Prostate gland (tissue), 2 donors: ENCODE data around the gene UIMC1. TPM values are rescaled to one million over a fixed set of nuclear protein-coding genes. Genes with fewer than 3 reads are reported as not detected.

ENCODE experiments used
- DNase-seq: peaks from one replicate; pipeline ENCODE4 v3.0.0-alpha.2; 2019; ENCODE audit warnings: low spot score
- H3K27ac ChIP-seq, 2 donors: fragments of 200-600 bp; sonication (generic); 2 replicates each; pipeline ENCODE4 v1.5.1; 2017 to 2019
- H3K27me3 ChIP-seq: fragments of 200-600 bp; sonication (generic); replicated peaks from 2 replicates; pipeline ENCODE4 v1.5.1; 2019; ENCODE audit not compliant: insufficient read depth
- H3K36me3 ChIP-seq, 2 donors: fragments of 200-600 bp; sonication (generic); 1 replicate in 1 of 2; 2 replicates in 1 of 2; pipeline versions ENCODE4 v1.5.1 to v1.8.1; 2017 to 2019
- H3K4me1 ChIP-seq: fragments of 200-600 bp; sonication (generic); replicated peaks from 2 replicates; pipeline ENCODE4 v1.5.1; 2019
- H3K4me3 ChIP-seq, 2 donors: fragments of 200-600 bp; sonication (generic); 2 replicates each; pipeline ENCODE4 v1.5.1; 2017 to 2019
- H3K9me3 ChIP-seq: fragments of 200-600 bp; sonication (generic); 2 replicates; pipeline ENCODE4 v1.5.1; 2017
- CTCF ChIP-seq, 4 experiments: fragments of 200-600 bp in 2 of 4; fragments of 450-650 bp in 2 of 4; sonication (generic) in 2 of 4; IDR thresholded peaks; 1 replicate in 3 of 4; 2 replicates in 1 of 4; pipeline ENCODE4 v1.5.1; 2016 to 2019; ENCODE audit warnings: antibody characterized with exemption in 4 of 4, mild to moderate bottlenecking in 2 of 4, moderate library complexity in 2 of 4
- POLR2A ChIP-seq: fragments of 450-650 bp; IDR thresholded peaks from one replicate; pipeline ENCODE4 v1.6.1; 2016; ENCODE audit warnings: antibody characterized with exemption, mild to moderate bottlenecking
- POLR2AphosphoS5 ChIP-seq: sonication (generic); formaldehyde crosslinking; IDR thresholded peaks from one replicate; pipeline ENCODE4 v1.6.1; 2017; ENCODE audit warnings: antibody characterized with exemption
- WGBS: methylation state at CpG from one replicate; pipeline ENCODE4 v1.1.5; 2018; 5-methylcytosine and 5-hydroxymethylcytosine counted together
- intact Hi-C: fragments of 100-400 bp; cut with DNase I; formaldehyde crosslinking; loops from one replicate; pipeline ENCODE4 v1.14.2; 2022
- total RNA-seq, 2 donors: library from RNA; depleted of rRNA; stranded (reverse); fragments of >200 nt; gene quantifications; one replicate each; pipeline ENCODE4 v1.1.0, GENCODE V29; 2016

Gene UIMC1
- total RNA-seq, 2 donors from 2014 or later = 29.3 to 38.3 TPM

- Histone ChIP-seq H3K36me3 (no peaks in the 10 kb centered on the region), H3K27ac (no peak overlapping the region), H3K9me3 (no peaks in the 10 kb centered on the region), H3K4me1 (no peaks in the 10 kb centered on the region), H3K27me3 (no peaks in the 10 kb centered on the region), H3K4me3 (no peak overlapping the region)
- no peak for TF ChIP-seq CTCF (IDR thresholded peaks at IDR 0.05)
- no peak for TF ChIP-seq POLR2AphosphoS5
- no peak for TF ChIP-seq POLR2A
- WGBS = 90% methylated on average over 8 of the region's 9 CpGs
- no peak for DNase-seq
- intact Hi-C loops = no loop called here
These were observed 115.9 kb downstream of the UIMC1 start for GRCh38 chr5:176890455-176891330.

GRCh38 chr5:176889321-176890280, 117.0 kb downstream of the UIMC1 start:
- H3K9me3 ChIP-seq = no peaks in the 10 kb centered on the region
- intact Hi-C loops = no loop called here

GRCh38 chr5:176888865-176889165, 117.8 kb downstream of the UIMC1 start:
- WGBS = 93% methylated on average over 1 of the region's 1 CpG
- no peaks in the 10 kb centered on the region for H3K36me3 ChIP-seq
- no peak overlapping the region for H3K27ac ChIP-seq
- no peak for TF ChIP-seq CTCF (IDR thresholded peaks at IDR 0.05)
- TF ChIP-seq POLR2A = no peak
- no peak for TF ChIP-seq POLR2AphosphoS5
- no peaks in the 10 kb centered on the region for H3K9me3 ChIP-seq
- no peak overlapping the region for H3K4me3 ChIP-seq
- H3K27me3 ChIP-seq = no peaks in the 10 kb centered on the region
- no peaks in the 10 kb centered on the region for H3K4me1 ChIP-seq
- DNase-seq = no peak
- intact Hi-C loops = no loop called here

More at GRCh38 chr5:176889321-176890280, 117.0 kb downstream of the UIMC1 start:
- Histone ChIP-seq H3K4me1 (no peaks in the 10 kb centered on the region), H3K27me3 (no peaks in the 10 kb centered on the region), H3K4me3 (no peak overlapping the region), H3K36me3 (no peaks in the 10 kb centered on the region), H3K27ac (no peak overlapping the region)
- 84% methylated on average over 10 of the region's 24 CpGs for WGBS
- TF ChIP-seq CTCF (IDR thresholded peaks at IDR 0.05) (no peak), POLR2AphosphoS5 (no peak), POLR2A (no peak)
- DNase-seq = no peak

GRCh38 chr5:176888016-176888864, 118.3 kb downstream of the UIMC1 start:
- Histone ChIP-seq H3K9me3 (no peaks in the 10 kb centered on the region), H3K27me3 (no peaks in the 10 kb centered on the region), H3K4me1 (no peaks in the 10 kb centered on the region), H3K4me3 (no peak overlapping the region), H3K27ac (no peak overlapping the region), H3K36me3 (no peaks in the 10 kb centered on the region)
- TF ChIP-seq POLR2A = no peak
- TF ChIP-seq CTCF (IDR thresholded peaks at IDR 0.05) = no peak
- TF ChIP-seq POLR2AphosphoS5 = no peak
- WGBS = 92% methylated on average over 26 of the region's 27 CpGs
- no peak for DNase-seq
- intact Hi-C loops = no loop called here
